Activated CD4-positive, alpha-beta T cell treated with anti-CD3 and anti-CD28 coated beads, Interleukin-2, amount 50 U/mL, for 24 hours (primary cell): ENCODE data around the gene TPM2.

ENCODE experiments used
- DNase-seq, 2 donors: peaks; one replicate each; pipeline ENCODE4 v3.0.0-alpha.2; 2020; ENCODE audit warnings: low read depth in 1 of 2, low spot score in 1 of 2

The TPM2 gene

GRCh38 chr9:35679091-35679490, 10.6 kb downstream of the TPM2 start:
- no peak for DNase-seq

DNA sequence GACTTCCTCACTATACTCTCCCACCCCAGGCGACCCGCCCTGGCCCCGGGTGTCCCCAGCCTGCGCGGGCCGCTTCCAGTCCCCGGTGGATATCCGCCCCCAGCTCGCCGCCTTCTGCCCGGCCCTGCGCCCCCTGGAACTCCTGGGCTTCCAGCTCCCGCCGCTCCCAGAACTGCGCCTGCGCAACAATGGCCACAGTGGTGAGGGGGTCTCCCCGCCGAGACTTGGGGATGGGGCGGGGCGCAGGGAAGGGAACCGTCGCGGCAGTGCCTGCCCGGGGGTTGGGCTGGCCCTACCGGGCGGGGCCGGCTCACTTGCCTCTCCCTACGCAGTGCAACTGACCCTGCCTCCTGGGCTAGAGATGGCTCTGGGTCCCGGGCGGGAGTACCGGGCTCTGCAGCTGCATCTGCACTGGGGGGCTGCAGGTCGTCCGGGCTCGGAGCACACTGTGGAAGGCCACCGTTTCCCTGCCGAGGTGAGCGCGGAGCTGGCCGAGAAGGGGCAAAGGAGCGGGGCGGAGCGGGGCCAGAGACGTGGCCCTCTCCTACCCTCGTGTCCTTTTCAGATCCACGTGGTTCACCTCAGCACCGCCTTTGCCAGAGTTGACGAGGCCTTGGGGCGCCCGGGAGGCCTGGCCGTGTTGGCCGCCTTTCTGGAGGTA, 13.9 kb downstream of the TPM2 start:
- DNase-seq = no peak

GRCh38 chr9:35675204-35675603, 14.5 kb downstream of the TPM2 start:
- DNase-seq = no peak

DNA sequence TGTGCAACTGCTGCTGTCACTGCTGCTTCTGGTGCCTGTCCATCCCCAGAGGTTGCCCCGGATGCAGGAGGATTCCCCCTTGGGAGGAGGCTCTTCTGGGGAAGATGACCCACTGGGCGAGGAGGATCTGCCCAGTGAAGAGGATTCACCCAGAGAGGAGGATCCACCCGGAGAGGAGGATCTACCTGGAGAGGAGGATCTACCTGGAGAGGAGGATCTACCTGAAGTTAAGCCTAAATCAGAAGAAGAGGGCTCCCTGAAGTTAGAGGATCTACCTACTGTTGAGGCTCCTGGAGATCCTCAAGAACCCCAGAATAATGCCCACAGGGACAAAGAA, 15.7 kb downstream of the TPM2 start:
- DNase-seq = no peak

GRCh38 chr9:35673132-35674024, 16.3 kb downstream of the TPM2 start, which contains the start of gene CA9:
Gene CA9 (plus strand): TSS chr9:35673928. CDS start chr9:35673960, 32 bp downstream.
- DNase-seq = no peak

GRCh38 chr9:35669331-35670145, 20.2 kb downstream of the TPM2 start:
- DNase-seq = no peak

- DNase-seq = no peak
Measured at GRCh38 chr9:35667939-35668338, 21.8 kb downstream of the TPM2 start.

DNA sequence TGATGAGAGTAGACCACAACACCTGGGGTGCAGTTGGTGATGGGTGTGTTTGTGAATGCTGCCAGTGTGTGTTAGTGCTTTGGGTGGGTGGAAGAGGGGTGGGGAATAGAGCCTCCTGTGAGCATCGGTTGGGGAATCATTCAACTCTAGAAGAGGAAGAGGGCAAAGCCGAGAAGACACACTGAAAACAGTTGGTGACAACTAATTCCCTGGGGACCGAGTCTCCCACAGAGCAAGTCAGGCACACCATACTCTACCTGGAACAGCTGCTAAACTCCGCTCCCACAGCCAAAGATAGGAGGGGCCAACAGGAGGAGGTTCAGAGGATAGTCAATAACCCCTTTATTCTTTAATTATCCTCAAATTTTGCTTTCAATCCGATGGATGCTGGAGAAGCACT, 23.2 kb downstream of the TPM2 start:
- no peak for DNase-seq

- DNase-seq = no peak
Measured at GRCh38 chr9:35666045-35666444, 23.7 kb downstream of the TPM2 start.

DNA sequence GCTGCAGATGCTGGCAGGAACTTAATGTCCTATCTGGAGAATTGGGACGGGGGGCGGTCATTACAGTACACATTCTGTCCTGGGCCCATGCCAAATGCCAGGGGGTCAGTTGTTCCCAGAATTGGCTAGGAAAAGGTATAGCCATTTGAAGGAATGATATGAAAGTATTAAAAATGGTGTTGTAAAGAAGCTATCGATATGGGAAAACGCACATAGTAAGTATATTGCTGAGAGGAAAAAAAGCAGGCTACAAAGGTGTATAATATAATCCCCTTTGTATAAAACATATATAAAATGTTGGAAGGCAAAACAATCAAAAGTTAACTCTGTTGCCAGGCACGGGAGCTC, 24.3 kb downstream of the TPM2 start:
- no peak for DNase-seq

GRCh38 chr9:35664531-35665470, 24.9 kb downstream of the TPM2 start, which contains the start of gene ARHGEF39:
Gene ARHGEF39 (minus strand): TSS chr9:35665195. CDS start chr9:35665169, 26 bp downstream.
- DNase-seq = peak in 1 of 2 donors; percentile 52

DNA sequence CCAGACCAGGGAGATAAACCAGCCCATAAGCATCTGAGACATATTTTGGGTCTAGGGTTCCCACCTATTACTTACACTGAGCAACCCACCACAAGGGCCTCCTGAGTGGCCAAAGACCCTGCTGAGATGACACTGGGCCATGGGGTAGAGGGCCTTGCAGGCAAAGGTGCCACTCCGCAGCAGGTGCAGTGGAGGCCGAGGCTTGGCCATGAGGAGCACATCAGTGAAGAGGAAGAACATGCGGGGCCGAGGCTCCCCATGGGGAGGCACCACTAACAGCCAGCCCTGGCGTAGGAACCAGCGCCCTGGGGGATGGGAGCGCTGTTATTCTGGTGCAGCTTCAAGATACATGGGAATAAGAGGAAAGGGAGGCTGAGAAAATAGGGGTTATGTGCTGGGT, 27.3 kb downstream of the TPM2 start:
- no peak for DNase-seq

GRCh38 chr9:35661756-35662350, 27.9 kb downstream of the TPM2 start:
- DNase-seq = no peak

GRCh38 chr9:35660966-35661415, 28.7 kb downstream of the TPM2 start:
- no peak for DNase-seq

DNA sequence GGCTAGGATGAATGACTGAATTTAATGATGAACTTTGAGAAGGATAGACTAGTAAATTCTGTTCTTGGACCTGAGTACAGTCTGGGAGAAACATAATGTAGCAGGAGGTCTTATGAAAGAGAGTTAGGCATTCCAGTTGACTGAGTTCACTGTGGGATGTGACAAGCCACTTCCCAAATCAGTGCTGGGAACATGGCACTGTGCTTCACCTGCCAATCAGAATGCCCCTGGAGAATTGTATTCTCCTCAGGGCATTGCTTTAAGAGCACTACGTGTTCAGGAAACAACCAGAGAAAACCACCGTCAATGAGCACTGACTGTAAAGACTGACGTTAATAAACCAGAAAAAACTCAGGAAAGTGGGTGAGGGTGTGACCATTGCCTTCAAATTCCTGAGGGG, 30.4 kb downstream of the TPM2 start:
- DNase-seq = no peak

GRCh38 chr9:35658968-35659220, 30.8 kb downstream of the TPM2 start:
- DNase-seq = no peak

DNA sequence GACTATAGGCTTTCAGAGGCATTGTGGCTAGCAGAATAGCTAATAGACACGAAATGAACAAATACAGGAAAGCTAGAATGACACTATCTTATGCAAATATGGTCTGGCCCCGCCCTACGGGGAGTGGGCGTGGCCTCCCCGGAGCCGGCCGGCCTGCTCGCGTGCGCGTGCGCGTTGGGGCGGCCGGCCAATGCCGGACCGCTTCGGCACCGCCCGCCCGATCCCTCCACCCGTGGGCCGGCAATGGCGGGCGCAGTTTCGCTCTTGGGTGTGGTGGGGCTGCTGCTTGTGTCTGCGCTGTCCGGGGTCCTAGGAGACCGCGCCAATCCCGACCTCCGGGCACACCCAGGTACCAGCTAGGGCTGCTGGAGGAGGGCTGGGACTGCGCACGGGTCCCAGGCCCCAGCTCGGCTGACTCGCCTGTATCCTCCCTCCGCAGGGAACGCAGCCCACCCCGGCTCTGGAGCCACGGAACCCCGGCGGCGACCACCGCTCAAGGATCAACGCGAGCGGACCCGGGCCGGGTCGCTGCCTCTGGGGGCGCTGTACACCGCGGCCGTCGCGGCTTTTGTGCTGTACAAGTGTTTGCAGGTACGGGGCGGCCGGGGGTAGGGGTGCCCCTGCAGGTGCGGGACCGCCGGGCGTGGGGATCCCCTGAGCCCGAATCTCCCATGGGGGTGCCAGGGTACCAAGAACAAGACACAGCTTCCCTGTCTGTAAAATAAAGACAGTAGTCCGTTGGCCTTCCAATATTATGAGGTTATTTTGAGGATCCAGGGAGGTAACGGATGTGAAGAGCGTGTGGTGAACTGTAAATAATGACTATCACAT, 31.4 kb downstream of the TPM2 start, which contains the start of gene CCDC107:
CCDC107 (plus strand) TSS at position 156 of the 831 bp plus-strand sequence; CDS start at position 244, 88 bp downstream.
- DNase-seq = peak; percentile 67 to 70

GRCh38 chr9:35657546-35658136, 32.1 kb downstream of the TPM2 start, which contains the start of gene RMRP:
Gene RMRP (minus strand): TSS chr9:35658019.
- peak; percentile 78 to 96 for DNase-seq
